Neural crest cell (in vitro differentiated cells): Measurements from ENCODE around the gene SEC11A. TPM values are rescaled to one million over a fixed set of nuclear protein-coding genes. Genes with fewer than 3 reads are reported as not detected.
"Not testable (repeated sequence)": the region's sequence is repeated elsewhere in the genome, so short reads cannot be mapped to it uniquely, and the experiment has no call there.

ENCODE experiments used
- DNase-seq: peaks from one replicate; pipeline ENCODE4 v3.0.0; 2021; ENCODE audit warnings: low read depth, mixed read lengths, low spot score
- H3K27ac Mint-ChIP-seq: one replicate; pipeline ENCODE4 v1.8.0; 2021; ENCODE audit warnings: mild to moderate bottlenecking, mixed read lengths; ENCODE audit not compliant: unreplicated experiment
- H3K27me3 Mint-ChIP-seq: 2 replicates; pipeline ENCODE4 v1.8.0; 2021; ENCODE audit warnings: low read depth, mild to moderate bottlenecking, mixed read lengths
- H3K36me3 Mint-ChIP-seq: 2 replicates; pipeline ENCODE4 v1.8.0; 2021; ENCODE audit warnings: low read depth, mild to moderate bottlenecking, mixed read lengths
- H3K4me1 Mint-ChIP-seq: 2 replicates; pipeline ENCODE4 v1.8.0; 2021; ENCODE audit warnings: mixed read lengths
- H3K4me3 Mint-ChIP-seq: one replicate; pipeline ENCODE4 v1.8.0; 2021; ENCODE audit warnings: mild to moderate bottlenecking, mixed read lengths
- H3K9me3 Mint-ChIP-seq: 2 replicates; pipeline ENCODE4 v1.8.0; 2021; ENCODE audit warnings: mixed read lengths
- CTCF ChIP-seq: fragments of 200-600 bp; sonication (generic); conservative IDR thresholded peaks from 2 replicates; pipeline ENCODE4 v1.5.0; 2021; ENCODE audit warnings: antibody characterized with exemption, mild to moderate bottlenecking
- total RNA-seq: library from RNA; stranded (reverse); gene quantifications from 2 replicates; pipeline ENCODE4 v1.2.1, GENCODE V29; 2021

The SEC11A gene
- total RNA-seq, 1 donor from 2014 or later: 201 TPM

DNA sequence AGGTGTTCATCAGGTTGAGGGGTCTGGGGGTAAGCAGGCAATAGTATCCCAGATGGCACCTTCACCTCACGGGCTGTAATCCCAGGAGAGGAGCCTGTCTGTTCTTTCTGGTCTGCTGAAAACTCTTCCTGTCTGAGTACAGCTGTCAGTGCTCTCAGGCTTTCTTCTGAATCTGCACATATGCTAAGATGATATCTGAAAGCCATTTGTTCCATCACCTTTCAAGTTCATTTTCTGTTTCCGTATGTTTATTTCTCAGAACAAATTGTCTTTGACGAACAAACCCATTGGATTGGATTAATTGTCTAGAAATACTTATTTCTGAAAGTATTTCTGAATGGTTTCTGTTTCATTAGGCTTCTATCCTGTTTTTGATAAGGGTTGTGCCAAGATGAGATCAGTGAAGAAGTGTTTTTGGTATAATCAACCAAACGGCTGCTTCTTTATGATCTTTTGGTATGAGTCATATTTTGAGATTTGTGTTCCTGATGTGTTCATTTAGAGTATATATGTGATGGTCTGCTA lies 45.7 kb upstream of the SEC11A start:
- DNase-seq: no peak
- no peak for TF ChIP-seq CTCF
- no peaks in the 10 kb centered on the region for H3K27me3 Mint-ChIP-seq
- no peaks in the 10 kb centered on the region for H3K36me3 Mint-ChIP-seq
- no peak overlapping the region for H3K4me3 Mint-ChIP-seq
- no peak overlapping the region for H3K27ac Mint-ChIP-seq
- H3K9me3 Mint-ChIP-seq: no peaks in the 10 kb centered on the region
- H3K4me1 Mint-ChIP-seq: peaks cover 7% of the 10 kb centered on the region

GRCh38 chr15:84760219-84760618 lies 44.3 kb upstream of the SEC11A start:
- no peak overlapping the region for H3K27ac Mint-ChIP-seq
- H3K4me1 Mint-ChIP-seq: peaks cover 12% of the 10 kb centered on the region
- DNase-seq: no peak
- H3K36me3 Mint-ChIP-seq: no peaks in the 10 kb centered on the region
- H3K27me3 Mint-ChIP-seq: no peaks in the 10 kb centered on the region
- no peak for TF ChIP-seq CTCF
- H3K4me3 Mint-ChIP-seq: no peak overlapping the region
- H3K9me3 Mint-ChIP-seq: no peaks in the 10 kb centered on the region

DNA sequence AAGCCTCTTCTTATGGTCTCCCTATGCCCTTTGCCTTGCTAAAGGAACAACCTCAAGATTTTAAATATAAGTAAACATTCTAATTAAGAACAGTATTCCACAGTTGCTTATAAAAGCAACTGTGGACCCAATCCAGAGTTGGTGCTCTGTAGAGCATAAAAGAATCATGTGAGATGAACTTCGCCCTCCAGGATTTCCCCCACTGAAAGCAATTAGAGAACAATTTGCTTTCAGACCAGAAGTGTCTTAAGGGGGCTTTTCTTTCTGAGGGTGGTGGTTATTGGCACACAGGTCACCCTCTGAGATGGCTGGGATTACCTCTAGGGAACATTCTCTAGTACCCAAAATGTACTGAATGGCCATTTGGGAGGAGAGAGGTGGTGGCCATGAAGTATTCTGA lies 43.1 kb upstream of the SEC11A start:
- H3K9me3 Mint-ChIP-seq: no peaks in the 10 kb centered on the region
- no peak overlapping the region for H3K27ac Mint-ChIP-seq
- H3K27me3 Mint-ChIP-seq: no peaks in the 10 kb centered on the region
- no peak overlapping the region for H3K4me3 Mint-ChIP-seq
- no peak for TF ChIP-seq CTCF
- peaks cover 12% of the 10 kb centered on the region for H3K4me1 Mint-ChIP-seq
- H3K36me3 Mint-ChIP-seq: no peaks in the 10 kb centered on the region
- DNase-seq: no peak

DNA sequence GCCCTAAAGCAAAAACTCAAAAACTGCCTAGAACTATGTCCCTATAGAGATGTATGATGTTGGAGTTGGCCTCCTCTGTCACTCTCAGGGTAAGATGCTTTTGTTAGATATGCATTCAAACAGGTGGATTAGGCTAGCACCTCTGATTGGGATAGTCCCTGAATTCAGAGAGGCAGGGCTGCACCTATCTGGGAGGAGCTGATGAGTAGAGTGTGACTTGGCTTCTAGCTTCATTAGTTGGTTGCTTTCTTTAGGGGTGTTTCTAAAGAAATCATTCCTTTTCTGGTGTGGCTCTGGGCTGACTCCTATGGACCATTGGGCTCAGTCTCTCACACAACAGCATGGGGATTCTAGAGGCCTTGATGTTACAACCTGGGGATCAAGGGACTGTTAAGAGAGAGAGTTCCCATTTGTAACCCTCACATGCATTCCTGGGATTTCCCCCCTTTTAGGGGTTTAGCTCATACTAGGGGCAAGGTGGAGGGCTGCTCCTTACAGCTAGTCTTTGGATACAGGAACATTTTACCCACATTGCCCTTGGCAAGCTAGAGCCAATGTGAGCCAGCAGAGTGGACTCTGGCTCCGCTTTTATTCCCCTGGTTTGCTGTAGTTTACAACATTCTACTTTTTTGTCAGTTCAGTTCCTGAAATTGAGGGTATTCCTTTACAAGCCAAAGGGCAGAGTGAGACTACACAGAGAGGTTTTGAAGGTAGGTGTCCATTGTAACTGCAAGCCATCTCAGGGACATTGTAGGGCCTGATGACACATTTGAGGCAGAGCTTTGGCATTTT lies 40.0 kb upstream of the SEC11A start:
- H3K27ac Mint-ChIP-seq: peak overlapping the region; percentile 58
- no peak for TF ChIP-seq CTCF
- peaks cover 2% of the 10 kb centered on the region for H3K36me3 Mint-ChIP-seq
- H3K27me3 Mint-ChIP-seq: no peaks in the 10 kb centered on the region
- H3K4me1 Mint-ChIP-seq: peaks cover 25% of the 10 kb centered on the region
- no peak for DNase-seq
- H3K9me3 Mint-ChIP-seq: no peaks in the 10 kb centered on the region
- H3K4me3 Mint-ChIP-seq: peak overlapping the region; percentile 16

DNA sequence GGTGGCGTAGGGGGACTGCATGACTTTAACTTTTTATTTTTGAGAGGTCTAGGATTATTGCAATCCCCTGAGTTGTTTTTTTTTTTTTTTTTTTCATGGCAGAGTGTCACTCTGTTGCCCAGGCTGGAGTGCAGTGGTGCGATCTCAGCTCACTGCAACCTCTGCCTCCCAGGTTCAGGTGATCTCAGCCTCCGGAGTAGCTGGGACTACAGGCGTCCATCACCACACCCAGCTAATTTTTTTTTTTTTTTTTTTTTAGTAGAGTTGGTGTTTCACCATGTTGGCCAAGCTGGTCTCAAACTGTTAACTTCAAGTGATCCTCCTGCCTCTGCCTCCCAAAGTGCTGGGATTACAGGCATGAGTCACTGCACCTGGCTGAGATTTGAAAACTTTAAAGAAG lies 39.0 kb upstream of the SEC11A start:
- not testable (repeated sequence) for H3K27me3 Mint-ChIP-seq, H3K4me3 Mint-ChIP-seq, H3K9me3 Mint-ChIP-seq, DNase-seq, H3K36me3 Mint-ChIP-seq, H3K27ac Mint-ChIP-seq
- peaks cover 34% of the 10 kb centered on the region for H3K4me1 Mint-ChIP-seq

DNA sequence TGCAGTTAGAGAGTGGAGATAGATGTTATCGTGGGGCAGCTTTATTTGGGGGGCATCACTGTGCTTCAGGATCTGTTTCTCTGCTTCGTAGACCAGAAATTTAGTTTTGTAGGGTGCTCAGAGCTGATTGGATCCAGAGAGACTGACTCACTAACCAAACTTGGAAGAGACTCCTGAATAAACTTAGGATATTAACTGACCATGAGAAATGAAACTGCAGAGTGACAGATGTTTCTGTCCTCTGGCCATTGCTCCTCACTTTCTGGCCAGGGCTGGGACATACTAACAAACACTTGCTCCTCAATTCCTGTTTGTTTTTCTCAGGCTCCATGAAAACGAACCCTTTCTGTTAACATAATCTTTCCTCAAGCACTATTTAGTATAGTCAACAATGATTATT lies 36.8 kb upstream of the SEC11A start:
- DNase-seq: no peak
- peaks cover 2% of the 10 kb centered on the region for H3K36me3 Mint-ChIP-seq
- H3K4me3 Mint-ChIP-seq: peak overlapping the region; percentile 13
- H3K27ac Mint-ChIP-seq: no peak overlapping the region
- no peaks in the 10 kb centered on the region for H3K27me3 Mint-ChIP-seq
- H3K9me3 Mint-ChIP-seq: no peaks in the 10 kb centered on the region
- peaks cover 37% of the 10 kb centered on the region for H3K4me1 Mint-ChIP-seq
- TF ChIP-seq CTCF: no peak
